GM20431 (cell line): ENCODE results near the gene FSD1L.
"Not testable (repeated sequence)": the region's sequence is repeated elsewhere in the genome, so short reads cannot be mapped to it uniquely, and the experiment has no call there.

Experiments used
- in situ Hi-C: fragments of 300-500 bp; cut with MseI, MboI; formaldehyde crosslinking; loops from one replicate; pipeline ENCODE4 v1.15.0; 2020; ENCODE audit warnings: low sequenced_read_pairs; ENCODE audit not compliant: unreplicated experiment

FSD1L gene

GRCh38 chr9:105466898-105467455 lies 19.1 kb downstream of the FSD1L start:
- in situ Hi-C loops = no loop called here

GRCh38 chr9:105468875-105469274 lies 21.0 kb downstream of the FSD1L start:
- in situ Hi-C loops = no loop called here

GRCh38 chr9:105473221-105473620 lies 25.4 kb downstream of the FSD1L start:
- in situ Hi-C loops = no loop called here

- in situ Hi-C loops = no loop called here
These were observed 27.5 kb downstream of the FSD1L start for GRCh38 chr9:105475302-105475701.

GRCh38 chr9:105479846-105480245 lies 32.0 kb downstream of the FSD1L start:
- in situ Hi-C loops = no loop called here

GRCh38 chr9:105483618-105484017 lies 35.8 kb downstream of the FSD1L start:
- in situ Hi-C loops = no loop called here

- in situ Hi-C loops = no loop called here
These were observed 36.4 kb downstream of the FSD1L start for GRCh38 chr9:105484226-105484625.

- in situ Hi-C loops = no loop called here
These were observed 37.3 kb downstream of the FSD1L start for GRCh38 chr9:105485131-105485530.

- in situ Hi-C loops = no loop called here
These were observed 49.0 kb downstream of the FSD1L start for GRCh38 chr9:105496826-105497225.

GRCh38 chr9:105497704-105498103 lies 49.9 kb downstream of the FSD1L start:
- in situ Hi-C loops = no loop called here

GRCh38 chr9:105500108-105500766 lies 52.4 kb downstream of the FSD1L start:
- in situ Hi-C loops = no loop called here

- in situ Hi-C loops = no loop called here
These were observed 53.6 kb downstream of the FSD1L start for GRCh38 chr9:105501414-105501813.

- in situ Hi-C loops = no loop called here
These were observed 54.4 kb downstream of the FSD1L start for GRCh38 chr9:105502276-105502675.

- in situ Hi-C loops = no loop called here
These were observed 56.0 kb downstream of the FSD1L start for GRCh38 chr9:105503881-105504280.

- in situ Hi-C loops = no loop called here
These were observed 59.4 kb downstream of the FSD1L start for GRCh38 chr9:105507096-105507790.

- in situ Hi-C loops = no loop called here
These were observed 60.7 kb downstream of the FSD1L start for GRCh38 chr9:105508530-105508929.

GRCh38 chr9:105510024-105510423 lies 62.2 kb downstream of the FSD1L start:
- in situ Hi-C loops = no loop called here

- in situ Hi-C loops = no loop called here
These were observed 63.6 kb downstream of the FSD1L start for GRCh38 chr9:105511446-105511845.

GRCh38 chr9:105515811-105516413 lies 68.1 kb downstream of the FSD1L start:
- in situ Hi-C loops = no loop called here

GRCh38 chr9:105519710-105520369 lies 72.0 kb downstream of the FSD1L start:
- in situ Hi-C loops = not testable (repeated sequence)

GRCh38 chr9:105520992-105521391 lies 73.2 kb downstream of the FSD1L start:
- in situ Hi-C loops = not testable (repeated sequence)
